Thyroid gland (tissue), 4 donors: Measurements from ENCODE around the gene RHBDF2. TPM values are rescaled to one million over a fixed set of nuclear protein-coding genes. Genes with fewer than 3 reads are reported as not detected.
A peak's percentile ranks its signal among the peaks of the same experiment; 100 is the strongest.

ENCODE experiments used
- DNase-seq, 2 donors: peaks; one replicate each; pipeline ENCODE4 v3.0.0-alpha.2; 2019
- H3K27ac ChIP-seq, 3 donors: fragments of 200-600 bp; sonication (generic); 1 replicate in 2 of 3; 2 replicates in 1 of 3; pipeline ENCODE4 v1.5.1; 2016 to 2019; ENCODE audit warnings: mild to moderate bottlenecking in 1 of 3, moderate library complexity in 1 of 3
- H3K27me3 ChIP-seq: fragments of 200-600 bp; sonication (generic); one replicate; pipeline ENCODE4 v1.5.1; 2019
- H3K36me3 ChIP-seq, 2 donors: fragments of 200-600 bp; sonication (generic); one replicate each; pipeline ENCODE4 v1.5.1; 2016 to 2019
- H3K4me1 ChIP-seq, 2 donors: fragments of 200-600 bp; sonication (generic); one replicate each; pipeline ENCODE4 v1.5.1; 2017 to 2019
- H3K4me3 ChIP-seq, 3 donors: fragments of 200-600 bp; sonication (generic); replicated peaks in 1 of 3; 1 replicate in 2 of 3; 2 replicates in 1 of 3; pipeline ENCODE4 v1.5.1; 2016; ENCODE audit warnings: mild to moderate bottlenecking in 1 of 3
- H3K9me3 ChIP-seq: fragments of 200-600 bp; sonication (generic); one replicate; pipeline ENCODE4 v1.5.1; 2017
- POLR2A ChIP-seq, 2 donors: fragments of 450-650 bp; IDR thresholded peaks; one replicate each; pipeline ENCODE4 v1.6.1; 2017; ENCODE audit warnings: antibody characterized with exemption in 2 of 2, mild to moderate bottlenecking in 2 of 2, moderate library complexity in 1 of 2
- WGBS, 2 donors: methylation state at CpG; one replicate each; pipeline ENCODE4 v1.1.5; 2017; 5-methylcytosine and 5-hydroxymethylcytosine counted together
- intact Hi-C: fragments of 100-400 bp; cut with DNase I; formaldehyde crosslinking; loops from one replicate; pipeline ENCODE4 v1.15.1; 2023
- total RNA-seq, 4 donors: library from RNA; depleted of rRNA; stranded (reverse); fragments of >200 nt; gene quantifications; one replicate each; pipeline ENCODE4 v1.2.3, GENCODE V29; 2016
- TF ChIP-seq, protein P1 (sequence below), 6 experiments: fragments of 200-600 bp in 3 of 6; fragments of 450-650 bp in 3 of 6; sonication (generic) in 3 of 6; IDR thresholded peaks; one replicate each; pipeline ENCODE4 v1.5.1; 2016 to 2019; ENCODE audit warnings: antibody characterized with exemption in 6 of 6, mild to moderate bottlenecking in 2 of 6, inconsistent platforms in 1 of 6, moderate library complexity in 1 of 6

RHBDF2 gene
- total RNA-seq, 4 donors from 2014 or later: 16.4 to 31.1 (median 22.1) TPM

- TF ChIP-seq, protein P1, sequence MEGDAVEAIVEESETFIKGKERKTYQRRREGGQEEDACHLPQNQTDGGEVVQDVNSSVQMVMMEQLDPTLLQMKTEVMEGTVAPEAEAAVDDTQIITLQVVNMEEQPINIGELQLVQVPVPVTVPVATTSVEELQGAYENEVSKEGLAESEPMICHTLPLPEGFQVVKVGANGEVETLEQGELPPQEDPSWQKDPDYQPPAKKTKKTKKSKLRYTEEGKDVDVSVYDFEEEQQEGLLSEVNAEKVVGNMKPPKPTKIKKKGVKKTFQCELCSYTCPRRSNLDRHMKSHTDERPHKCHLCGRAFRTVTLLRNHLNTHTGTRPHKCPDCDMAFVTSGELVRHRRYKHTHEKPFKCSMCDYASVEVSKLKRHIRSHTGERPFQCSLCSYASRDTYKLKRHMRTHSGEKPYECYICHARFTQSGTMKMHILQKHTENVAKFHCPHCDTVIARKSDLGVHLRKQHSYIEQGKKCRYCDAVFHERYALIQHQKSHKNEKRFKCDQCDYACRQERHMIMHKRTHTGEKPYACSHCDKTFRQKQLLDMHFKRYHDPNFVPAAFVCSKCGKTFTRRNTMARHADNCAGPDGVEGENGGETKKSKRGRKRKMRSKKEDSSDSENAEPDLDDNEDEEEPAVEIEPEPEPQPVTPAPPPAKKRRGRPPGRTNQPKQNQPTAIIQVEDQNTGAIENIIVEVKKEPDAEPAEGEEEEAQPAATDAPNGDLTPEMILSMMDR (IDR thresholded peaks at IDR 0.05): no peak
- peak in 1 of 2 donors; percentile 52 for TF ChIP-seq POLR2A (IDR thresholded peaks at IDR 0.05)
- Histone ChIP-seq H3K4me3 (no peak overlapping the region), H3K9me3 (no peaks in the 10 kb centered on the region), H3K27me3 (no peaks in the 10 kb centered on the region), H3K4me1 (peaks cover 46 to 59% of the 10 kb centered on the region in 2 donors), H3K27ac (peak overlapping the region; percentile 80 to 88 (median 85)), H3K36me3 (no peaks in the 10 kb centered on the region)
- DNase-seq: peak; percentile 92 to 93
- 13 to 16% methylated on average over 11 to 30 of the region's 31 CpGs for WGBS, 2 donors
- intact Hi-C loops: loop anchor here (5.0 kb wide), 1 partner anchor 91 kb away; no protein-coding TSS in a partner anchor
These were observed 3.0 kb downstream of the RHBDF2 start for GRCh38 chr17:76497979-76498875.

DNA sequence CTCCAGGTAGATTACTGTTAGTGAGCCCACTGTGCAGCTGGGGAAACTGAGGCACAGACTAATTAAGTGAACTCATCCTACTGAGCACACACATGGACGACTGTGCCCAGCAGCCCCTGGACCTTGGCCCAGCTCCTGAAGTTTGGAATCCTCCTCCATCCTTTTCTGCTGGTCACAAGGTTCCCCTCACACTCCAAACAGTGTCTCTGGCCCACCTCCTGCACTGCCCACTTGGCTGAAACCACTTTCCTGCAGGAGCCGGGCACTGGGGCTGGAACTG, 3.6 kb downstream of the RHBDF2 start:
- Histone ChIP-seq H3K27me3 (no peaks in the 10 kb centered on the region), H3K4me3 (no peak overlapping the region), H3K27ac (peak overlapping the region; percentile 80 to 88 (median 85)), H3K36me3 (no peaks in the 10 kb centered on the region), H3K9me3 (no peaks in the 10 kb centered on the region), H3K4me1 (peaks cover 47 to 65% of the 10 kb centered on the region in 2 donors)
- DNase-seq: no peak
- TF ChIP-seq, protein P1 (IDR thresholded peaks at IDR 0.05): no peak
- no peak for TF ChIP-seq POLR2A (IDR thresholded peaks at IDR 0.05)
- intact Hi-C loops: loop anchor here (5.0 kb wide), 1 partner anchor 90 kb away; no protein-coding TSS in a partner anchor
- whole genome bisulfite sequencing, 2 donors: 31 to 48% methylated on average over 2 of the region's 2 CpGs

GRCh38 chr17:76496464-76496863, 4.8 kb downstream of the RHBDF2 start:
- Histone ChIP-seq H3K36me3 (no peaks in the 10 kb centered on the region), H3K27ac (no peak overlapping the region), H3K4me1 (peaks cover 50 to 69% of the 10 kb centered on the region in 2 donors), H3K9me3 (no peaks in the 10 kb centered on the region), H3K27me3 (no peaks in the 10 kb centered on the region), H3K4me3 (no peak overlapping the region)
- TF ChIP-seq POLR2A (IDR thresholded peaks at IDR 0.05): no peak
- TF ChIP-seq, protein P1 (IDR thresholded peaks at IDR 0.05): no peak
- DNase-seq: no peak
- 90 to 93% methylated on average over 6 of the region's 6 CpGs for WGBS, 2 donors
- intact Hi-C loops: loop anchor here (5.0 kb wide), 1 partner anchor 89 kb away; no protein-coding TSS in a partner anchor

DNA sequence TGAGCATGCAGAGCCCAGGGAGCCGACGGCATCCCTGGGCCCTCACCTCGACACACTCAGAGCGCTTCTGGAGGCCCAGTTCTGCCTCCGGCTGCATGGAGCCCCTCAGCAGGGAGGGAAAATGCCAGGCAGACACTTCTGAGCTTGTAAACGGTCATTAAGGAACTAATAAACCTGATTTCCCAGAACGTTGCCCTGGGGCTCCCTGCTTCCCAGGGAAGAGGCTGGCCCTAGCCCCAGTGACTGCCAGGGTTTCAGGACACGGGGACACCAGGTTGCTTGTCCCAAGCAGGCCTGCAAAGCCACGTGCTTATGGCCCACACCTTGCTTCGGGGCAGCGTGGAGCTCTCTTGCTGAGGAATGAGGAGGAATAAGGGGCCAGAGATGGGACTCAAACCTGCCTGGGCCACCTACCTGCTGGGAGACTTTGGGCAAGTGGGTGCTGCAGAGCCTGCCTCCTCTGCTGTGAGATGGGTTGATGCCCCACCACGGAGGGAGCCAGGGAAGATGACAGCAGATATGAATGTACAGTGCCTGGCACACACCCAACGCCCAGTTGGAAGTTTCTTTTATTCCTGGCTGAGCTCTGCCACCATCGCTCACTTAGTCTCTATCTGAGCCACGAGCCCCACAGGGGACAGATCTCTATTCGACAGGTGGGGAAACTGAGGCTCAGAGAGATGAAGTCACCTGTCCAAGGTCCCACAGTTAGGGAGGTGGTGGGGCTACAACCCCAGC, 5.4 kb downstream of the RHBDF2 start:
- intact Hi-C loops: loop anchor here (5.0 kb wide), 1 partner anchor 89 kb away; no protein-coding TSS in a partner anchor
- TF ChIP-seq POLR2A (IDR thresholded peaks at IDR 0.05): no peak
- TF ChIP-seq, protein P1 (IDR thresholded peaks at IDR 0.05): no peak
- H3K36me3 ChIP-seq: no peaks in the 10 kb centered on the region
- no peaks in the 10 kb centered on the region for H3K27me3 ChIP-seq
- H3K4me1 ChIP-seq: peaks cover 49 to 74% of the 10 kb centered on the region in 2 donors
- no peak overlapping the region for H3K27ac ChIP-seq
- no peak overlapping the region for H3K4me3 ChIP-seq
- H3K9me3 ChIP-seq: no peaks in the 10 kb centered on the region
- WGBS, 2 donors: 88% methylated on average over 9 to 15 of the region's 16 CpGs
- DNase-seq: no peak
